ENCODE results near the gene NCKAP5.

Gene NCKAP5

DNA sequence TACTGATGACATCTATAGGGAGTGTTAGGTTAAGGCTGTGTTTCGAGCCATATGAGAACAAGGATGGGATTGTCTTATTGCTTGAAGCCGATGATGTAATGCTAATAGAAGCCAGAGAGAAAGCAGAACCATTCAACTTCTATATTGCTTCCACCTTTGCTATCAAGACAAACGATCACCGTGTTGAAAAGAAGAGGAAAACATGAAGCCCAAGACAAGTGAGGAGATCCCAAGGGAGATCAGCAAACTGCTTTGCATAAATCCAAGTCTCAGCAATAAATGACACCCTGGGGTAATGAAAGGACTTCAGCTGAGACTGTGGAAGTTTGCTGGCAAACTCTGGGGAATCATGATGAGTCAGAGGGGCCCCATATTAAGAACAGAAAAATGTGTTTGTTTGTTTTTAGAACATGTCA is 206.2 kb downstream of the NCKAP5 start:
- TF ChIP-seq REST (IDR thresholded peaks at IDR 0.05; ENCODE audit: insufficient read depth in 1 of 2, low read depth in 2 of 2, low read length in 2 of 2) (no peak), TAF1 (IDR thresholded peaks at IDR 0.05; ENCODE audit: borderline replicate concordance, insufficient read depth, low read length) (no peak), FOXP2 (optimal IDR thresholded peaks at IDR 0.05; ENCODE audit: borderline replicate concordance, extremely low read depth, extremely low read length, insufficient read depth) (no peak), POLR2AphosphoS5 (IDR thresholded peaks at IDR 0.05; ENCODE audit: low read depth, low read length) (peak; percentile 30; the same call in 1 of the 2 replicates)

- no peak for TF ChIP-seq POLR2AphosphoS5 (IDR thresholded peaks at IDR 0.05; ENCODE audit: low read depth, low read length)
- no peak for TF ChIP-seq FOXP2 (optimal IDR thresholded peaks at IDR 0.05; ENCODE audit: borderline replicate concordance, extremely low read depth, extremely low read length, insufficient read depth)
- TF ChIP-seq TAF1 (IDR thresholded peaks at IDR 0.05; ENCODE audit: borderline replicate concordance, insufficient read depth, low read length): no peak
- no peak for TF ChIP-seq REST (IDR thresholded peaks at IDR 0.05; ENCODE audit: insufficient read depth in 1 of 2, low read depth in 2 of 2, low read length in 2 of 2)
- TF ChIP-seq SIN3A (IDR thresholded peaks at IDR 0.05; ENCODE audit: borderline replicate concordance, insufficient read depth, low read length): no peak
Measured at GRCh38 chr2:133360882-133361281, 207.4 kb downstream of the NCKAP5 start.

DNA sequence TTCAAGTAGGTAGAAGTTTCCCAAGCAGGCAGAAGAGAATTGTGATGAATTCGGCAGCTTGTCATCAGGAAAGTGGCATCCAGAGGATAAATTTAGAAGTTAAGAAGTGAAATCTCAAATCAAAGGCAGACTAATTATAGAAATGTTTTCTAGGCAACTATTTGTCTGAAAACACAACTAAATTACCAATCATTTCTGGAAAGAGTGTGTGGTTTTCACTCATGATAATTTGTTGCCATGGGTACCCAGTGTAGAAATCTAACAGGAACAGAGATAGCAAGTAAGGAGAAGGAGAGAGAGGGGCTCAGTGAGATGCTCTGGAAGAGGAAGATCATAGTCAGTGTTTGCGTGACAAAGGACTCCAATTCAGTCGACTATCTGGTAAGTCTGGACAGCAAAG is 208.1 kb downstream of the NCKAP5 start:
- TF ChIP-seq TAF1 (IDR thresholded peaks at IDR 0.05; ENCODE audit: borderline replicate concordance, insufficient read depth, low read length): no peak
- no peak for TF ChIP-seq REST (IDR thresholded peaks at IDR 0.05; ENCODE audit: insufficient read depth in 1 of 2, low read depth in 2 of 2, low read length in 2 of 2)
- TF ChIP-seq FOXP2 (optimal IDR thresholded peaks at IDR 0.05; ENCODE audit: borderline replicate concordance, extremely low read depth, extremely low read length, insufficient read depth): no peak

- no peak for TF ChIP-seq REST (IDR thresholded peaks at IDR 0.05; ENCODE audit: insufficient read depth in 1 of 2, low read depth in 2 of 2, low read length in 2 of 2)
Measured at GRCh38 chr2:133352719-133353118, 215.5 kb downstream of the NCKAP5 start.

DNA sequence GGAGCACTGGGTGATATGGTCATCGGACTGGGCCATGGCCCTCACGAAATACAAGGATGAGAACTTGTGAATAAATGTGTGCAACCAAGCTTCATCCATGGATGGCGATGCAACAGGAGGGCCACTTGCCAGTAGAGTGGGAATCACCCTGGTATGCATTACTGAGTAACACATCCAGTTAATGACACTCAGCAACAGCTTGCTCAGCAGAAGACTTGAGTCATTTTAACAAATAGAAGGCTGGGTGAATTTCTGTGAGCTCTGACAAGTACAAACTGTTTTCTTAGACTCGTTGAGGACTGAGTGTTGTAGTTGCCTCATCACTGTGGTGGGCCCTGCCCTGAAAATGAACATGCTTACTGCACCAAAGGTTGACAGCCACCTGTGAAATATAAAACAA is 221.6 kb downstream of the NCKAP5 start:
- no peak for TF ChIP-seq REST (IDR thresholded peaks at IDR 0.05; ENCODE audit: insufficient read depth in 1 of 2, low read depth in 2 of 2, low read length in 2 of 2)
- no peak for TF ChIP-seq FOXP2 (optimal IDR thresholded peaks at IDR 0.05; ENCODE audit: borderline replicate concordance, extremely low read depth, extremely low read length, insufficient read depth)
- TF ChIP-seq SIN3A (IDR thresholded peaks at IDR 0.05; ENCODE audit: borderline replicate concordance, insufficient read depth, low read length): no peak
- no peak for TF ChIP-seq POLR2AphosphoS5 (IDR thresholded peaks at IDR 0.05; ENCODE audit: low read depth, low read length)
- no peak for TF ChIP-seq TAF1 (IDR thresholded peaks at IDR 0.05; ENCODE audit: borderline replicate concordance, insufficient read depth, low read length)

Measured in PFSK-1 (cell line).